ENCODE results near the gene GIPC2.

GRCh38 chr1:78070210-78070609 is 24.4 kb downstream of the GIPC2 start:
- no peak for TF ChIP-seq EP300 (IDR thresholded peaks at IDR 0.05)
- no peak for TF ChIP-seq CTCF (IDR thresholded peaks at IDR 0.05)
